ENCODE results near the gene GRAMD1B.

GRAMD1B gene

DNA sequence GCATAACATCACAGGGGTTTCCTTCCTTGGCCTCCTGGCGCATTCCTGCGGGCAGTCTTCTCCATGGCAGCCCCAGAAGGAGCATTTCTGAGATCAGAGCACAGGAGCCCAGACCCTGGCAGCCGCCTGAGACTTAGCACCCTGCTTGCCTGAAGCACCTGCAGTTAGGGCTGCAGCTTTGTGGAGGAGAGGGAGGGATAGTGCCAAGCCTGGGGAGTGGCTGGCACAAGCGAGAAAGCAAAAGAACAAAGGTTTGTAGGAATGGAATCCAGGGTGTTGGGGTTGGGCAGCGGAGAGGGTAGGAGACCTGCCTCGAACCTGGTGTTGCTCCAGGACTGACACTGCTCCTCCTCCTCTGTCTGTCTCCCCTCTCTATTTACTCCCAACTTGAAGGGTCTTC, 157.5 kb downstream of the GRAMD1B start:
- Histone ChIP-seq H3K4me3 (no peak overlapping the region), H3K27ac (no peak overlapping the region)
- no peak for DNase-seq (ENCODE audit: low spot score)
- TF ChIP-seq, protein P1, sequence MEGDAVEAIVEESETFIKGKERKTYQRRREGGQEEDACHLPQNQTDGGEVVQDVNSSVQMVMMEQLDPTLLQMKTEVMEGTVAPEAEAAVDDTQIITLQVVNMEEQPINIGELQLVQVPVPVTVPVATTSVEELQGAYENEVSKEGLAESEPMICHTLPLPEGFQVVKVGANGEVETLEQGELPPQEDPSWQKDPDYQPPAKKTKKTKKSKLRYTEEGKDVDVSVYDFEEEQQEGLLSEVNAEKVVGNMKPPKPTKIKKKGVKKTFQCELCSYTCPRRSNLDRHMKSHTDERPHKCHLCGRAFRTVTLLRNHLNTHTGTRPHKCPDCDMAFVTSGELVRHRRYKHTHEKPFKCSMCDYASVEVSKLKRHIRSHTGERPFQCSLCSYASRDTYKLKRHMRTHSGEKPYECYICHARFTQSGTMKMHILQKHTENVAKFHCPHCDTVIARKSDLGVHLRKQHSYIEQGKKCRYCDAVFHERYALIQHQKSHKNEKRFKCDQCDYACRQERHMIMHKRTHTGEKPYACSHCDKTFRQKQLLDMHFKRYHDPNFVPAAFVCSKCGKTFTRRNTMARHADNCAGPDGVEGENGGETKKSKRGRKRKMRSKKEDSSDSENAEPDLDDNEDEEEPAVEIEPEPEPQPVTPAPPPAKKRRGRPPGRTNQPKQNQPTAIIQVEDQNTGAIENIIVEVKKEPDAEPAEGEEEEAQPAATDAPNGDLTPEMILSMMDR (IDR thresholded peaks at IDR 0.05), result no peak

DNA sequence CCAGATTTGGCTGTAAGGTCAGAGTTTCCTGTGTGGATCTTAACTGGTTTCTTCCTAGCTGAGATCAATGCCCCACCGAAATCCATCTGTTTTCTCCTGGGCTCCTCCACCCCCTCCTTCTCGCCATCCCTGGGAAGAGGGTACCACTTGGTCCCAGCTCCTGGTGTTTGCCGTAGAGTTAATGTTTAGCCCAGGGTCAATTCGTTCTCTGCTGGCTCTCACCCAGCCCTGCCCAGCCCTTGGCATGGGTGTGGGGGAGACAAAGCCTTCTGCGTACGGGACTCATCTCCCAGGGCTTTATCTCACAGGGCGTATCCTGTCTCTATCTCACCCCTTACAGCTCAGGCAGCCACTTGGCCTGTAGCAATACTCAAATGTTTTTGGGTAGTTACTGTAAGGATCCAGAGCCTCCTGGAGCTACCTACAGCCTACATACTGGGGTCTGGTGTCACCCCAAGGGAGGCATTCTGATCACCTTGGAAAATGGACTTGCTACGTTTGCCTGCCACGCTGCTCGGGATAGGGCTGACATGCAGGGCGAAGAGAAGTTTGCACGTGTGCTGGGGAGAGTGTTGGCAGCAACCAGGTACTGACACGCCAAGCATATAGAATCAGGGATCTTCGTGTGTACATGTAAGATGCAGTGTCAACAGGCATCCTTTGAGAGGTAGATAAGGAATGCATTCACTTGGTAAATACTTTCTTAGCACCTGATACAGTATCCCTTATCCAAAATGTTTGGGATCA, 158.2 kb downstream of the GRAMD1B start:
- no peak for DNase-seq (ENCODE audit: low spot score)
- TF ChIP-seq, protein P1 (IDR thresholded peaks at IDR 0.05), result no peak
- no peak overlapping the region for H3K4me3 ChIP-seq
- H3K27ac ChIP-seq, result no peak overlapping the region

DNA sequence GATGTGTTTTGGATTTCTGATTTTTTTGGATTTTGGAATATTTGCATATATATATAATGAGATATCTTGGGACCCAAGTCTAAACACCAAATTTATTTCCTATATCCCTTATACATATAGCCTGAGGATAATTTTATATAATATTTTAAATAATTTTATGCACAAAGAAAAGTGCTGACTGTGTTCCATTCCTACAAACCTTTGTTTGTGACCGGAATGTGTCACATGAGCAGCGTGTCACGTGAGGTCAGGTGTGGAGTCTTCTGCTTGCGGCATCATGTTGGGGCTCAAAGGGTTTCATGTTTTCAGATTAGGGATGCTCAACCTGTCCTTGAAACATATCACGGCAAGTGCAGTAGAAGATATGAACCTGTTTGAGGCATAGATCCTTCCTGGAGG, 158.8 kb downstream of the GRAMD1B start:
- H3K27ac ChIP-seq, result no peak overlapping the region
- TF ChIP-seq, protein P1 (IDR thresholded peaks at IDR 0.05), result no peak
- H3K4me3 ChIP-seq, result no peak overlapping the region
- no peak for DNase-seq (ENCODE audit: low spot score)

DNA sequence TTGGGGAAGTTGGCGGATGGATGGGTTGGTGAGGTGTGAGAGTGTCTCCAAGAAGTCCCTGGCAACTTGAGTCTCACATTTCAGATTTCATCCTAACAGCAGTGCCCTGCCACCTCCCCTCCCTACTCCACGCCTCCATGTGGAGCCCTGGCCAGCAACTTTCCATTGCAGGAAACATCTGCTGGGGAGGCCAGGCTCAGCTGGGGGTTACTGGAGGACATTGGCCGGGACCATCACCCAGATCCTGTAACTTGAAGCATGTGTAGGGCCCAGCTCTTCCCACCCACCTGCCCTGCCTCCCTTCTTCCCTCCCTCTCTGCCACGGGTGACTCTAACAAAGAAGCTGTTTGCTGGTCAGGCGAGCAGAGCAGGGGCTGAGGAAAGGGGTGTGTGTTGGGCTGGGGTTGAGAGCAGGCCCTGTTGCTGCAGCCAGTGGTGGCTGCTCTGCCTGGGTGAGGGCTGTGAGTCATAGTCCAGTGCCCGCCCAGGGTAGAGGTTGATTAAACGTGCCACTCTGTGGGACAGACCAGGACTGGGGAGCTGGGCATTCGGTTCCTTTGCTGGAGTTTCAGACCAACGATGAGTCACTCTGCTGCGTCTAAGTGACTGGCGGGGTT, 160.3 kb downstream of the GRAMD1B start:
- H3K4me3 ChIP-seq, result no peak overlapping the region
- no peak overlapping the region for H3K27ac ChIP-seq
- DNase-seq (ENCODE audit: low spot score), result no peak
- TF ChIP-seq, protein P1 (IDR thresholded peaks at IDR 0.05), result no peak

DNA sequence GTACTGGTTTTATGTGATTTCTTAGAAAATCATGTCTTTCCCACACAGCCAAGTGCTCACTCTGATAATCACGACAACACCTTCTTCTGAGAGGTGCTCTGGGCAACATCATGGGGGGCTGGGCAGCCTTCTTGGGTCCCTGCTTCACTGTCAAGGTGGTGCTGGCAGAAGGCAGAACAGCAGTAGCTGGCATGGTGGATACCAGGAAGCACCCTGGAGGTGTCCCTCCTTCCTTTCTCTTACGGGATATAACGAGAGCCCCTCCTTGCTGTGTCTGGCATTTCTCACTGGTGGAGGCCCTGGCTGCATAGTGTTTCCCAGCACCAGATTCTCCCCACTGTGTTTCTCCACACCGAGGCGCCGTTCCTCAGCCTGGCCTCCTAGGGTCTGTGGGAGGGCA, 163.5 kb downstream of the GRAMD1B start:
- TF ChIP-seq, protein P1 (IDR thresholded peaks at IDR 0.05), result no peak
- DNase-seq (ENCODE audit: low spot score), result no peak
- Histone ChIP-seq H3K27ac (no peak overlapping the region), H3K4me3 (no peak overlapping the region)

DNA sequence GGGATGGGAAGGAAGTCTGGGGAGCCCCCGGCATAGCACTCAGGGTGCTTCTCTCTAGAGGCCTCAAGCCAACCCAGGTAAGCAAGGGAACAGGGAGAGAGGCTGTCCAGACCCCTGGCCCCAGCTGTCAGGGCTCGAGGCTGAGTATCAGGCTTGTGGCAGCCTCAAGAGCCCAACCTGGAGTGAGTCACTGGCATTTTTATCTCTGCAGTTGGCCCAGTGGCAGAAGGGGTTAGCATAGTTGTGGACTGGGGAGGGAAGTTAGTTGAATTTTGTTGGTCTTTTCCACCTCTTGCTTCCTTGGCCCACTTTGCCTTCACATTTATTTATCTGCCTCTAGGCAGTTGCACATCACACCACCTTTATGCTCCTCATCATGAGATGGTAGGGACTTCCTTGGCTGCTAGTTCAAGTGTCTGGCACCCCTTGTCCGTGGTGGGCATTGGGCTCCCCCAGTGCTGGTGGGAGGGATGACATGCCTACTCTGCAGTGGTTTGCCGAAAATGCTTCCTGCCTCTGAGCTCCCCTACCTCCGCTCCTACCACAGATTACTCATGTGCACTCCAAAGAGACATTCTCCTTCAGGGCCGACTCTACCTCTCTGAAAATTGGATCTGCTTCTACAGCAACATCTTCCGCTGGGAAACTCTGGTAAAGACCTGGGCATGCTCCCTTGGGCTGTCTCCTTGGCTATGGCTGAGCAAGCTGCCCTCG, 164.3 kb downstream of the GRAMD1B start:
- TF ChIP-seq, protein P1 (IDR thresholded peaks at IDR 0.05), result no peak
- Histone ChIP-seq H3K4me3 (no peak overlapping the region), H3K27ac (no peak overlapping the region)
- no peak for DNase-seq (ENCODE audit: low spot score)

Measured in coronary artery (tissue), 2 donors.